HG02852 (cell line): ENCODE data around the gene FHL3.

Experiments
- ATAC-seq: cut with Tn5 transposase; IDR thresholded peaks from one replicate; pipeline ENCODE4 v1.9.1; 2021; ENCODE audit warnings: mild to moderate bottlenecking, moderate library complexity; ENCODE audit not compliant: unreplicated experiment

FHL3 gene

GRCh38 chr1:38005195-38006007 is at the start of gene FHL3:
FHL3 (minus strand) TSS chr1:38005514; CDS start chr1:37999412, 6,102 bp downstream.
- ATAC-seq = no peak

- no peak for ATAC-seq
Measured at GRCh38 chr1:38053416-38054091, 48.2 kb upstream of the FHL3 start.

GRCh38 chr1:38052750-38053415 is 47.6 kb upstream of the FHL3 start:
- peak; percentile 71 for ATAC-seq

- ATAC-seq = no peak
Measured at GRCh38 chr1:38051079-38051543, 45.8 kb upstream of the FHL3 start.

- no peak for ATAC-seq
Measured at GRCh38 chr1:38050397-38051078, 45.2 kb upstream of the FHL3 start.

- ATAC-seq = no peak
Measured at GRCh38 chr1:38047603-38048141, 42.4 kb upstream of the FHL3 start.

- ATAC-seq = peak; percentile 58
Measured at GRCh38 chr1:38046884-38047602, 41.7 kb upstream of the FHL3 start.

- no peak for ATAC-seq
Measured at GRCh38 chr1:38046333-38046883, 41.1 kb upstream of the FHL3 start, which contains the start of gene POU3F1. POU3F1 (minus strand) TSS chr1:38046793; CDS start chr1:38046743, 50 bp downstream.

- ATAC-seq = peak; percentile 10
Measured at GRCh38 chr1:38045401-38046332, 40.4 kb upstream of the FHL3 start.

- no peak for ATAC-seq
Measured at GRCh38 chr1:38044221-38045215, 39.2 kb upstream of the FHL3 start.

- ATAC-seq = no peak
Measured at GRCh38 chr1:38043036-38043747, 37.9 kb upstream of the FHL3 start.

- ATAC-seq = no peak
Measured at GRCh38 chr1:38041936-38042834, 36.9 kb upstream of the FHL3 start.

- ATAC-seq = no peak
Measured at GRCh38 chr1:38039331-38040088, 34.2 kb upstream of the FHL3 start.

GRCh38 chr1:38038861-38039260 is 33.5 kb upstream of the FHL3 start:
- ATAC-seq = no peak
